B cell (primary cell): Measurements from ENCODE around the gene WASHC3.

ENCODE experiments used
- EZH2 ChIP-seq: IDR thresholded peaks from 2 replicates; pipeline ENCODE4 v1.6.1; 2012; ENCODE audit warnings: borderline replicate concordance, low read depth, mild to moderate bottlenecking, moderate library complexity, low read length; ENCODE audit not compliant: insufficient read depth, poor library complexity, severe bottlenecking
- TF ChIP-seq, protein P1 (sequence below): fragments of 200-600 bp; IDR thresholded peaks from one replicate; pipeline ENCODE4 v1.8.0; 2022; ENCODE audit warnings: antibody characterized with exemption, mild to moderate bottlenecking

GRCh38 chr12:102054345-102054744, 7.4 kb downstream of the WASHC3 start:
- TF ChIP-seq, protein P1, sequence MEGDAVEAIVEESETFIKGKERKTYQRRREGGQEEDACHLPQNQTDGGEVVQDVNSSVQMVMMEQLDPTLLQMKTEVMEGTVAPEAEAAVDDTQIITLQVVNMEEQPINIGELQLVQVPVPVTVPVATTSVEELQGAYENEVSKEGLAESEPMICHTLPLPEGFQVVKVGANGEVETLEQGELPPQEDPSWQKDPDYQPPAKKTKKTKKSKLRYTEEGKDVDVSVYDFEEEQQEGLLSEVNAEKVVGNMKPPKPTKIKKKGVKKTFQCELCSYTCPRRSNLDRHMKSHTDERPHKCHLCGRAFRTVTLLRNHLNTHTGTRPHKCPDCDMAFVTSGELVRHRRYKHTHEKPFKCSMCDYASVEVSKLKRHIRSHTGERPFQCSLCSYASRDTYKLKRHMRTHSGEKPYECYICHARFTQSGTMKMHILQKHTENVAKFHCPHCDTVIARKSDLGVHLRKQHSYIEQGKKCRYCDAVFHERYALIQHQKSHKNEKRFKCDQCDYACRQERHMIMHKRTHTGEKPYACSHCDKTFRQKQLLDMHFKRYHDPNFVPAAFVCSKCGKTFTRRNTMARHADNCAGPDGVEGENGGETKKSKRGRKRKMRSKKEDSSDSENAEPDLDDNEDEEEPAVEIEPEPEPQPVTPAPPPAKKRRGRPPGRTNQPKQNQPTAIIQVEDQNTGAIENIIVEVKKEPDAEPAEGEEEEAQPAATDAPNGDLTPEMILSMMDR = no peak
- TF ChIP-seq EZH2 = no peak
